Measurements from ENCODE around the gene GRAP.

GRAP gene

GRCh38 chr17:18981335-18981641 lies 65.5 kb downstream of the GRAP start:
- no peak for DNase-seq

DNA sequence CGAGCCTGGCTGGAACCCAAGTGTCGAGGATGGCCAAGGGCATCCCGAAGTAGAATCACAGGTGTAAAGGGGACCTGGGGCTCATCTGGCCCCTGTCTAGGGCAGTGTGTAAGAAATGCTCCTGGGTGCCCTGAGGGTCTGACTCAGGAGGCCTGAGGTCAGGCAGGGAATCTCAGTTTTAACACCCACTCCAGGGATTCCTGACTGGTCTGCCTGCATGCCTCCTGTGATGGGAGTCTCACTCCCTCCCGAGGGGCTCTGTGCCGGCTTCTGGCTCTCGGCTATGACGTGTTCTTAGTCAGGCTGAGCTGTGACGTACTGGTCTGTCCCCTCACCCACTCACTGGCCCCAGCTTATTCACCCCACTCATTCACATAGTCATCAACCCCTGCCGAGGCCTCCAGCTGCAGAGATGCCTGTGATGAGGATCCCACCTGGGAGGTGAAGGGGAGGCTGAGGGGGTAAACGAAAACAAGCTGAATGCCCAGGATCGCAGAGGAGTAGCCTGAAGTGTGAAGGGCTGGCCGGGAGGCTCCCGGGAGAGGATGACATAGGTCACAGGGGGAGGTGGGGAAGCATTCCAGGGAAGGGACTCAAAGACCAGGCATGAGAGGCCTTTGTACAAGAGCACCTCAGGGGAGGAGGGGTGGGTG lies 65.9 kb downstream of the GRAP start:
- DNase-seq = no peak

- DNase-seq = no peak
Observed at GRCh38 chr17:18978655-18979054, 68.1 kb downstream of the GRAP start.

GRCh38 chr17:18978050-18978449 lies 68.7 kb downstream of the GRAP start:
- no peak for DNase-seq

DNA sequence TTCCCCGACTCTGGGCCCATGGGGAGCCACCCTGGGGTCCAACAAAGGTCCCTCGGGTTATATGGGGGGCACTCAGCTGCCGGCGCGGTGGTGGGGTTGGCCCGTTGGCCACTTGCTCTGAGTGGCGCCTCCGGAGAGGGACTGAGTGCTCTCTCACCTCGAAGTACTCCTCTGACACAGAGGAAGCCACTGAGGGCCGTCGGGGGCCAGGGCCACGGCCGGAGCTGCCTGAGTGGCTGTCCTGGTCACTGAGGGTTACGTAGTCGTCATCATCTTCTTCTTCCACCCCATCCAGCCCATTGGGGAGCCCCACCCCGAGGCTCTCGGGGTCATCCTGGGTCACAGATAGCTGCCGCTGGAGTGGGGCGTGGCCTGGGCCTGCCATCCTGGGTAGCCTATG lies 69.1 kb downstream of the GRAP start:
- no peak for DNase-seq

DNA sequence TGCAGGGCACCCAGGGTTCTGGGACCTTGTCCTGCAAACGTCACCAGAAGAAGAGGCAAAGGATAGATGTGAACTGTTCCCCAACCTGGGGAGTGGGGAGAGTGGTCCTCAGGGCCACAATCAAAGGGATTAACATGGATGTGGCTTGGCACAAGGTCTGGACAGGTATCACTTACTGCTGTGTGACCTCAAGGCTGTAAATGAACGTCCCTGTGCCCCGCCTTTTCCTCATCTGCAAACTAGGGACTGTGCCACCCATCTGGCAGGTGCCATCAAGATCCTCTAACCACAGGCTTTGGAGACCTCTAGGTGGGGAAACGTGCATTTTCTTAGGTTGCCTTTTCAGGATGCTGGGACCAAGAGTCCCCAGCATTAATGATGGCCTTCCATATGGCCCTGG lies 69.7 kb downstream of the GRAP start:
- DNase-seq = no peak

- DNase-seq = no peak
Observed at GRCh38 chr17:18976201-18976600, 70.6 kb downstream of the GRAP start.

DNA sequence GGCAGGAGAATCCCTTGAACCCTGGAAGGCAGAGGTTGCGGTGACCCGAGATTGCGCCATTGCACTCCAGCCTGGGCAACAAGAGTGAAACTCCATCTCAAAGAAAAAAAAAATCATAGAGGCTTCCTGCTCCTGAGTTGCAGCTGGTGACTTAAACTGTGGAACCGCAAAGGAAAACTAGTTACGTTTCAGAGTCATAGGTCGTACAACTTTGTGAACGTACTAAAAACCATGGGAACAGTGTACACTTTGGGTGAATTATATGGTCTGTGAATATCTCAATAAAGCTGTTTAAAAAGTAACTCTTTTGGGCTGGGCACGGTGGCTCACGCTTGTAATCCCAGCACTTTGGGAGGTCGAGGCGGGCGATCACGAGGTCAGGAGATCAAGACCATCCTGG lies 71.2 kb downstream of the GRAP start:
- no peak for DNase-seq

DNA sequence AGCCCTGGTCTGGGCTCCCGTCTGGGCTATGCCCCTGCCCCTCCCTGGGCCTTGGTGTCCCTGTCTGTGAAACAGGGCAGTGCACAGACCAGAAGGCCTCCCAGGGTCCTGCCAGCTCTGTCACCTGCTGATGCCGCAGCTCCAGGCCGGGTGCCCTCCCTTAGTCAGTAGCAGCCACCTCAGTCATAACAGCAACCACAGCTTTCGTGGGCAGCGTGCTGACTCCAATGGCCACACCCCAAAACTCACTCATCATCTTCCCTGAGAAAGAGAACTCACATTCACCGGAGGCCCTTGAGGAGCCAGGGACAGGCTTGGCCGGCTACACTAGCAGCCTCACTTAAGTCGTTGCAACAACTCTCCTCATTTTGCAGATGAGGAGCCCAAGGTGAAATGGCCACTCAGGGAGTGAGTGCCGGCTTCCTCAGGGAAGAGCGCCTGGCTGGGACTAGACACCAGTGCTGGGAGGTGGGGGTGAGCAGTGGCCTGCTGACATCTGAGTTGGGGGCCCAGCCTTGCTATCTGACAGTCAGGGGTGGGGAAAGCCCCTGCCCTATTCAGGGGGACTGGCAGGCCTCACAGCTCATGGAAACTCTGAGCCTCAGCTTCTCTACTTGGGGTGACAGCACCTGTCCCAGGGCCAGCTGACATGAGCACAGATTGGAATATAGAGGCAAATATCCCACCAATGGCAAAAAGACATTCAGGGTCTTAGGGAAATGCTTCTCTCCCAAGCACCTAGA lies 72.2 kb downstream of the GRAP start:
- no peak for DNase-seq

DNA sequence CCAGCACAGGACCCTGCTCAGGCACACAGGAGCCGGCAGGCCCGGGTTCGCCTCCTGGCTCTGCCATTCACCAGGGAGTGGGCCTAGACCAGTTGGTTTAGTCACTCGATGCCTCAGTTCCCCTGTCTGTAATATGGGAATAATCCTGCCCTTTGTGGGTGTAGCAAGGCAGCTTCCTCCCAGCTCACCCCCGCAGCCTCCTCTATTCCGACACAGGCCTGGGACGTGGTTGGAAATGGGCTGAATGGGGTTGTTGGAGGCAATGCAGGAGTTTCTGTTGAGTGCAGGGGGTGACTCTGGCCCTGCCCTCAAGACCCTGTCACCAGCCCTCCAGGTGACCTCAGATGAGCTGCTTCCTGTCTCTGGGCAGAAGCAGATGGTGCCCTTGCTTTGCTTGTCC lies 75.0 kb downstream of the GRAP start:
- no peak for DNase-seq

All from eye (tissue), 1 donor.